Thyroid gland (tissue), 4 donors: ENCODE data around the gene GABPB1.

Experiments used
- CTCF ChIP-seq, 6 experiments: fragments of 200-600 bp in 3 of 6; fragments of 450-650 bp in 3 of 6; sonication (generic) in 3 of 6; IDR thresholded peaks; one replicate each; pipeline ENCODE4 v1.5.1; 2016 to 2019; ENCODE audit warnings: antibody characterized with exemption in 6 of 6, mild to moderate bottlenecking in 2 of 6, inconsistent platforms in 1 of 6, moderate library complexity in 1 of 6
- POLR2A ChIP-seq, 2 donors: fragments of 450-650 bp; IDR thresholded peaks; one replicate each; pipeline ENCODE4 v1.6.1; 2017; ENCODE audit warnings: antibody characterized with exemption in 2 of 2, mild to moderate bottlenecking in 2 of 2, moderate library complexity in 1 of 2

GRCh38 chr15:50345298-50345697 is 9.7 kb downstream of the GABPB1 start:
- no peak for TF ChIP-seq CTCF (IDR thresholded peaks at IDR 0.05)
- TF ChIP-seq POLR2A (IDR thresholded peaks at IDR 0.05) = no peak
